Colonic mucosa (tissue), 4 donors: ENCODE data around the gene ARHGDIA. TPM values are rescaled to one million over a fixed set of nuclear protein-coding genes. Genes with fewer than 3 reads are reported as not detected.

Experiments used
- DNase-seq: peaks from one replicate; pipeline ENCODE4 v3.0.0-alpha.2; 2020
- H3K27ac ChIP-seq: fragments of 200-600 bp; one replicate; pipeline ENCODE4 v1.8.0; 2021
- H3K27me3 ChIP-seq: fragments of 200-600 bp; one replicate; pipeline ENCODE4 v1.8.0; 2021
- H3K36me3 ChIP-seq: fragments of 200-600 bp; one replicate; pipeline ENCODE4 v1.8.0; 2021
- H3K4me1 ChIP-seq: fragments of 200-600 bp; one replicate; pipeline ENCODE4 v1.8.0; 2021; ENCODE audit warnings: mild to moderate bottlenecking
- H3K4me3 ChIP-seq: fragments of 200-600 bp; one replicate; pipeline ENCODE4 v1.8.0; 2021
- H3K9ac ChIP-seq, 2 donors: one replicate each; pipeline ENCODE4 v1.7.0; 2013; ENCODE audit warnings: control low read depth in 2 of 2, low read depth in 2 of 2, low read length in 2 of 2
- H3K9me3 ChIP-seq: fragments of 200-600 bp; one replicate; pipeline ENCODE4 v1.8.0; 2021
- CTCF ChIP-seq: fragments of 200-600 bp; IDR thresholded peaks from one replicate; pipeline ENCODE4 v1.8.0; 2022; ENCODE audit warnings: antibody characterized with exemption, mild to moderate bottlenecking
- intact Hi-C: fragments of 100-400 bp; cut with DNase I; formaldehyde crosslinking; loops from one replicate; pipeline ENCODE4 v1.14.1; 2022
- total RNA-seq, 2 donors: library from RNA; stranded (reverse); fragmentation: NEBNext Ultra II Directional in 1 of 2; extraction: Animal tissue kit (Norgen Biotek cat#: 25700) in 1 of 2; gene quantifications; one replicate each; pipeline ENCODE4 v1.2.1, GENCODE V29; 2021
- donor health status: healthy.
- donor health status: DM: no; HTN: no; CAD: no.
- donor health status: DM: no; HTN: no; CAD: no.

ARHGDIA gene
- total RNA-seq, 2 donors from 2014 or later = 407 to 546 TPM

GRCh38 chr17:81915331-81915730 is 44.2 kb upstream of the ARHGDIA start:
- intact Hi-C loops = no loop called here
- Histone ChIP-seq H3K4me1 (peaks cover 20% of the 10 kb centered on the region), H3K9me3 (no peaks in the 10 kb centered on the region), H3K36me3 (peaks cover 13% of the 10 kb centered on the region), H3K4me3 (no peak overlapping the region), H3K9ac (no peak overlapping the region), H3K27me3 (no peaks in the 10 kb centered on the region), H3K27ac (no peak overlapping the region)
- no peak for TF ChIP-seq CTCF
- no peak for DNase-seq

DNA sequence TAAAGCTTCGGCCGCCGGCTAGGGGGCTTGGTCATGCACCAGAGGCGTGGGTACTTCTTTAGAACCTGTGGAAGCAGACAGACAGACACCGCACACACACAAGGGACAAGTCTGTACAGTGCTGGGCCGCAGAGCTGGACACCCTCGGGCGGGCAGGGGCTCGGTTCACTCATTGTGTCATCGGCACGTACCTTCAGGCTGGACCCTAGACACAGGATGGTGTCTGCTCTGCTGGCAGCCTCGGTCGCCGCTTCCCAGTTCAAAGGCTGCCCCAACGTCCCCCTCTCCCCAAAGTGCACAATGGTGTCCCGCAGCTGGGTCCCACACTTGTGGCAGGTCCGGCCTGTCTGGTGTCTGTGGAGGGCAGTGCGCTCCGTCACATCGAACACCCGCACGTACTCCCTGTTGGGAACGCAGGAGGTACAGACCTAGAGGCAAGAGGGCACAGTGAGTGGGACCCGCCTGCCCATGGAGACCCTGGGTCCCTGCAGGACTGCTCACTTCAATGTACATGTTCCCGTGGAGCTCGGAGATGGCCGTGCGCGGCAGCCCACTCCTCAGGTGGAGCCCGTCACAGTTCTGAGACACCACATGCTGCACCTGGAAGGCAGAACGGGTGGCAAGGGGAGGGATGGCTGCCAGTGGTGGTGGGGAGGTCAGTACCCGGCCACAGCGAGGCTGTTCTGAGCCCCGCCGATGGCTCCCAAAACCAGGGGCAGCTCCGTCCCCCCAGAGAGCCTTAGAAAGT is 43.1 kb upstream of the ARHGDIA start:
- Histone ChIP-seq H3K27ac (no peak overlapping the region), H3K4me1 (peaks cover 13% of the 10 kb centered on the region), H3K27me3 (no peaks in the 10 kb centered on the region), H3K9me3 (no peaks in the 10 kb centered on the region), H3K4me3 (no peak overlapping the region), H3K36me3 (peaks cover 13% of the 10 kb centered on the region), H3K9ac (no peak overlapping the region)
- no peak for DNase-seq
- TF ChIP-seq CTCF = no peak
- intact Hi-C loops = no loop called here

- Histone ChIP-seq H3K9me3 (no peaks in the 10 kb centered on the region), H3K36me3 (peaks cover 13% of the 10 kb centered on the region), H3K4me3 (no peak overlapping the region), H3K27ac (no peak overlapping the region), H3K4me1 (peaks cover 9% of the 10 kb centered on the region), H3K27me3 (no peaks in the 10 kb centered on the region), H3K9ac (no peak overlapping the region)
- no peak for DNase-seq
- intact Hi-C loops = no loop called here
- no peak for TF ChIP-seq CTCF
These were observed 42.4 kb upstream of the ARHGDIA start for GRCh38 chr17:81913394-81914102.

DNA sequence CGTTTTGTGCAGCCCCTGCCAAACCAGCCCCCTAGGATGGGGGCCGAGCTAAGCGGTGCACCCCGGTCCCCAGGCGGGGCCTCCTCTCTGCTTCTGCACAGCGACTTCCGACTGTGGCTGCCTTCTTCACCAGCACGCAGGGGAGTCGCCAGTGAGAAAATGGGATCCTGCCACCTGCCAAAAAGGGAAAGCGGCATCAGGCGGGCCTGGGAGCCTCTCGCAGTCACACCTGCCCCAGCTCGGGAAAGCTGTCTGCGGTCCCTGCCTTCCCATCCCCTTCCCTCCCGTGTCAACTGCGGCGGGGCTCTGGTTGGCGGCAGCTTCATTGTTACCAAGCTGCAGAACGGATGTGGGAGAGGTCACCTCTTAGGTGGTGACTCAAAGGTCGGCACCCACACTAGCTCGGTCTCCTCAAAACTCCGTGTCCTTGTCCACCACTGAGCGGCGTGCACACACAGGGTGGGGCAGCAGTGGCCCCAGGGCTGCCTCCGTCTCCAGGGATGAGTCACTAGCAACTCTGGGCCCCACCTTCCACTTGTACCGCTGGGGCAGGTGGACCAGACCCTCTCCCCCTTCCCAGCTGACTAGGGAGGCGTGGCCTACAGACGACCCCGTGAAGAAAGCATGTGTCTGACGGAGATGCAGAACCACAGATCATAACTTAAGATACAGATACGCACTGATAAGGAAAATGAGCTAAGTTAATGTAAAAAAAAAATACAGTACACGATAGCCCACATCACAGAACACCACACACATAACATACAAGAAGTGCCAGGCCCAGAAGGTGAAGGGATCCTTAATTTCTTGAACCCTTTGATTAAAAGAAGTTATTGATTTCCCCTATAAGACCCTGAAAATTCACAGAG is 41.5 kb upstream of the ARHGDIA start:
- H3K27ac ChIP-seq = no peak overlapping the region
- intact Hi-C loops = no loop called here
- peaks cover 5% of the 10 kb centered on the region for H3K4me1 ChIP-seq

More for the DNA sequence above, 41.5 kb upstream of the ARHGDIA start:
- H3K9ac ChIP-seq = no peak overlapping the region
- no peak overlapping the region for H3K4me3 ChIP-seq
- H3K27me3 ChIP-seq = no peaks in the 10 kb centered on the region
- H3K36me3 ChIP-seq = peaks cover 13% of the 10 kb centered on the region
- H3K9me3 ChIP-seq = no peaks in the 10 kb centered on the region
- no peak for DNase-seq
- TF ChIP-seq CTCF = no peak
